HG03108 (cell line): ENCODE results near the gene DUSP2.

Experiments used
- ATAC-seq: cut with Tn5 transposase; IDR thresholded peaks from one replicate; pipeline ENCODE4 v1.9.1; 2021; ENCODE audit warnings: moderate library complexity; ENCODE audit not compliant: unreplicated experiment

DUSP2 gene

GRCh38 chr2:96135171-96135570 lies 10.1 kb downstream of the DUSP2 start:
- no peak for ATAC-seq

GRCh38 chr2:96134421-96134820 lies 10.8 kb downstream of the DUSP2 start:
- no peak for ATAC-seq

- ATAC-seq = no peak
Observed at GRCh38 chr2:96131813-96132745, 13.2 kb downstream of the DUSP2 start.

GRCh38 chr2:96131152-96131812 lies 14.0 kb downstream of the DUSP2 start:
- ATAC-seq = no peak

GRCh38 chr2:96130483-96130882 lies 14.8 kb downstream of the DUSP2 start:
- no peak for ATAC-seq

GRCh38 chr2:96129528-96130120 lies 15.6 kb downstream of the DUSP2 start:
- no peak for ATAC-seq

GRCh38 chr2:96128456-96128855 lies 16.8 kb downstream of the DUSP2 start:
- no peak for ATAC-seq

- ATAC-seq = no peak
Observed at GRCh38 chr2:96124406-96125265, 20.6 kb downstream of the DUSP2 start.

GRCh38 chr2:96123936-96124335 lies 21.3 kb downstream of the DUSP2 start:
- ATAC-seq = no peak

- ATAC-seq = no peak
Observed at GRCh38 chr2:96123290-96123689, 21.9 kb downstream of the DUSP2 start.

- ATAC-seq = no peak
Observed at GRCh38 chr2:96122391-96122790, 22.8 kb downstream of the DUSP2 start.

GRCh38 chr2:96121414-96121813 lies 23.8 kb downstream of the DUSP2 start:
- no peak for ATAC-seq

- no peak for ATAC-seq
Observed at GRCh38 chr2:96120991-96121390, 24.2 kb downstream of the DUSP2 start.

- ATAC-seq = no peak
Observed at GRCh38 chr2:96120091-96120720, 25.0 kb downstream of the DUSP2 start.

GRCh38 chr2:96119389-96119751 lies 25.9 kb downstream of the DUSP2 start:
- no peak for ATAC-seq

GRCh38 chr2:96118698-96119388 lies 26.4 kb downstream of the DUSP2 start:
- ATAC-seq = no peak

- ATAC-seq = no peak
Observed at GRCh38 chr2:96117701-96118588, 27.3 kb downstream of the DUSP2 start.

- peak; percentile 60 for ATAC-seq
Observed at GRCh38 chr2:96116879-96117533, 28.2 kb downstream of the DUSP2 start.
